Endothelial cell of umbilical vein (primary cell): ENCODE data around the gene SKA3. TPM values are rescaled to one million over a fixed set of nuclear protein-coding genes. Genes with fewer than 3 reads are reported as not detected.

Experiments used
- BruUV-seq: library from RNA; stranded (reverse); fragments of 400-500 nt; replicated peaks from 2 replicates; lab custom pipeline; 2021; lab: Mats Ljungman, UMichigan
- CTCF ChIA-PET: fragments of 300-600, 350-600 bp; sonication (Branson Sonifier 250); formaldehyde crosslinking; loops from one replicate; lab custom pipeline; 2021; ENCODE audit warnings: antibody characterized with exemption, inconsistent platforms; lab: Charles Lee
- POLR2A ChIA-PET: fragments of 300-600, 350-600 bp; sonication (Branson Sonifier 250); formaldehyde crosslinking; loops from one replicate; lab custom pipeline; 2021; ENCODE audit warnings: antibody characterized with exemption, inconsistent platforms; lab: Charles Lee
- DNase-seq: peaks from one replicate; pipeline ENCODE4 v3.0.0-alpha.2; 2011; ENCODE audit warnings: low read depth, low spot score
- FAIRE-seq: peaks from 2 replicates; lab custom pipeline; 2011; peaks lifted over from hg19 to GRCh38; lab: Jason Lieb, UNC
- H2AFZ ChIP-seq: 2 replicates; pipeline ENCODE4 v1.6.0; 2012; ENCODE audit warnings: low read depth, low read length, control low read depth, inconsistent platforms
- H3K27ac ChIP-seq: 2 replicates; pipeline ENCODE4 v1.5.1; 2011; ENCODE audit warnings: low read depth, mild to moderate bottlenecking, control low read depth, low read length, moderate library complexity; ENCODE audit not compliant: insufficient read depth
- H3K27me3 ChIP-seq, 2 experiments: 2 replicates each; pipeline versions ENCODE4 v1.6.0 to v1.6.1; 2011; ENCODE audit warnings: low read length in 2 of 2, mixed read lengths in 1 of 2; ENCODE audit not compliant: control insufficient read depth in 2 of 2, insufficient read depth in 2 of 2
- H3K36me3 ChIP-seq, 2 experiments: 2 replicates in 1 of 2; 3 replicates in 1 of 2; pipeline ENCODE4 v1.5.1; 2011; ENCODE audit warnings: low read length in 2 of 2, mild to moderate bottlenecking in 1 of 2, moderate library complexity in 1 of 2; ENCODE audit not compliant: control insufficient read depth in 2 of 2, insufficient read depth in 2 of 2; ENCODE audit errors: extremely low read depth in 1 of 2
- H3K4me1 ChIP-seq: 3 replicates; pipeline ENCODE4 v1.5.1; 2011; ENCODE audit warnings: mild to moderate bottlenecking, low read length; ENCODE audit not compliant: control insufficient read depth, insufficient read depth; ENCODE audit errors: extremely low read depth
- H3K4me2 ChIP-seq: 2 replicates; pipeline ENCODE4 v1.6.1; 2011; ENCODE audit warnings: low read length, control low read depth, mixed read lengths; ENCODE audit not compliant: insufficient read depth
- H3K4me3 ChIP-seq, 3 experiments: fragments of 200-600 bp in 1 of 3; sonication (generic), shearing (Covaris generic) in 1 of 3; replicated peaks in 1 of 3; 2 replicates each; pipeline ENCODE4 v1.5.1; 2011 to 2016; ENCODE audit warnings: control low read depth in 3 of 3, low read length in 3 of 3, mild to moderate bottlenecking in 2 of 3, inconsistent platforms in 1 of 3, low read depth in 1 of 3, moderate library complexity in 1 of 3; ENCODE audit not compliant: insufficient read depth in 1 of 3
- H3K79me2 ChIP-seq: 2 replicates; pipeline ENCODE4 v1.6.0; 2012; ENCODE audit warnings: low read length, inconsistent platforms; ENCODE audit not compliant: control insufficient read depth, insufficient read depth
- H3K9ac ChIP-seq: replicated peaks from 2 replicates; pipeline ENCODE3; 2011; ENCODE audit warnings: low read length, control low read depth; ENCODE audit not compliant: insufficient read depth; ENCODE audit errors: extremely low read depth
- H3K9me1 ChIP-seq: replicated peaks from 3 replicates; pipeline ENCODE4 v1.6.0; 2011; ENCODE audit warnings: mild to moderate bottlenecking, low read length; ENCODE audit not compliant: control insufficient read depth, insufficient read depth; ENCODE audit errors: extremely low read depth
- H3K9me3 ChIP-seq: replicated peaks from 2 replicates; pipeline ENCODE4 v1.5.1; 2012; ENCODE audit warnings: low read length, inconsistent platforms; ENCODE audit not compliant: control insufficient read depth, insufficient read depth
- H4K20me1 ChIP-seq: replicated peaks from 2 replicates; pipeline ENCODE3; 2011; ENCODE audit warnings: mild to moderate bottlenecking, low read length; ENCODE audit not compliant: control insufficient read depth, insufficient read depth; ENCODE audit errors: extremely low read depth
- CTCF ChIP-seq, 2 donors: IDR thresholded peaks; 1 replicate in 1 of 2; 2 replicates in 1 of 2; pipeline ENCODE4 v1.5.1; 2011; ENCODE audit warnings: low read length in 2 of 2, mild to moderate bottlenecking in 2 of 2, moderate library complexity in 2 of 2, control low read depth in 1 of 2, inconsistent platforms in 1 of 2, low read depth in 1 of 2; ENCODE audit not compliant: insufficient read depth in 1 of 2; ENCODE audit errors: extremely low read depth in 1 of 2
- EZH2 ChIP-seq: IDR thresholded peaks from 2 replicates; pipeline ENCODE4 v1.6.1; 2012; ENCODE audit warnings: borderline replicate concordance, low read depth, mild to moderate bottlenecking, moderate library complexity, low read length, inconsistent platforms; ENCODE audit not compliant: severe bottlenecking
- FOS ChIP-seq: IDR thresholded peaks from 2 replicates; pipeline ENCODE4 v1.6.1; 2011; ENCODE audit warnings: mild to moderate bottlenecking, low read length, moderate library complexity, borderline replicate concordance; ENCODE audit not compliant: insufficient read depth
- GATA2 ChIP-seq: IDR thresholded peaks from 2 replicates; pipeline ENCODE4 v1.7.0; 2011; ENCODE audit warnings: low read depth, mild to moderate bottlenecking, moderate library complexity, mixed read lengths, low read length; ENCODE audit not compliant: insufficient read length, insufficient read depth
- JUN ChIP-seq: IDR thresholded peaks from 2 replicates; pipeline ENCODE4 v1.6.1; 2011; ENCODE audit warnings: borderline replicate concordance, low read depth; ENCODE audit not compliant: insufficient read length, insufficient read depth
- MYC ChIP-seq: IDR thresholded peaks from one replicate; pipeline ENCODE4 v1.6.1; 2011; ENCODE audit warnings: mild to moderate bottlenecking, low read depth, low read length
- POLR2A ChIP-seq: IDR thresholded peaks from 2 replicates; pipeline ENCODE4 v1.6.1; 2012; ENCODE audit warnings: low read depth, mild to moderate bottlenecking, control low read depth, low read length
- POLR2AphosphoS5 ChIP-seq: IDR thresholded peaks from 2 replicates; pipeline ENCODE4 v1.6.1; 2012; ENCODE audit warnings: low read depth, mild to moderate bottlenecking, control low read depth, low read length, moderate library complexity; ENCODE audit not compliant: insufficient read depth
- dilution Hi-C: fragments of 300-500 bp; cut with MboI; formaldehyde crosslinking; loops from one replicate; pipeline ENCODE4 v1.15.0; 2019; ENCODE audit warnings: low sequenced_read_pairs; ENCODE audit not compliant: extremely low pct_ligation_motif_present
- intact Hi-C: fragments of 100-400 bp; cut with micrococcal nuclease; formaldehyde crosslinking; loops from one replicate; pipeline ENCODE4 v1.10.0; 2022
- polyA plus RNA-seq, 4 experiments: library from polyadenylated mRNA; depleted of rRNA in 3 of 4; stranded (reverse) in 3 of 4; unstranded in 1 of 4; fragments of >200 nt; gene quantifications; 2 replicates each; pipeline versions ENCODE4 v1.2.1 to v1.2.3, GENCODE V29; 2011 to 2012; ENCODE audit warnings: missing spikeins in 1 of 4
- total RNA-seq: library from RNA; stranded (reverse); gene quantifications from 2 replicates; pipeline ENCODE4 v1.2.3, GENCODE V29; 2021

SKA3 gene
- total and polyA plus RNA-seq, 2 donors (not counting 3 experiments of a cell fraction or from before 2014, with no cell fraction given): 9.4 to 28.7 TPM

DNA sequence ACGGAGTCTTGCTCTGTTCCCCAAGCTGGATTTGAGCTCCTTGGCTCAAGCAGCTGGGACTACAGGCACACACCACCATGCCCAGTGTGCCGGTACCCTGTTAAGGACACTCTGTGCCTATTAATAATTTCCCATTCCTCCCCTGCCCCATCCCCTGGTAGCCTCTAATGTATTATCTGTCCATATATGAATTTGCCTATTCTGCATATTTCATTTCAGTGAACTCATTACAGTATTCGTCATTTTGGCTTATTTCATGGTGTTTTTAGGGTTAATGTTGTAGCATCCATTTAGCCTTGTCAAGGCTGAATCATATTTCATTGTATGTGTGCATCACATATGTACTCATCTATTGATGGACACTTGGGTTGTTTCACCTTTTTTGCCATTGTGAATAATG lies 33.6 kb downstream of the SKA3 start:
- DNase-seq: no peak
- no peak overlapping the region for H3K9ac ChIP-seq
- H4K20me1 ChIP-seq: no peaks in the 10 kb centered on the region
- CTCF ChIA-PET: no interaction called here
- no peak overlapping the region for H3K4me2 ChIP-seq
- no peaks in the 10 kb centered on the region for H3K9me1 ChIP-seq
- peaks cover 48% of the 10 kb centered on the region for H3K79me2 ChIP-seq
- no peak overlapping the region for H3K27ac ChIP-seq
- POLR2A ChIA-PET: no interaction called here
- intact Hi-C loops: no loop called here
- H3K4me3 ChIP-seq: no peak overlapping the region
- no TSS peak for BruUV-seq
- H3K4me1 ChIP-seq: peaks cover 11% of the 10 kb centered on the region
- no peak for FAIRE-seq
- H3K27me3 ChIP-seq: no peaks in the 10 kb centered on the region
- no peaks in the 10 kb centered on the region for H3K9me3 ChIP-seq
- peaks cover 8 to 16% of the 10 kb centered on the region in 2 experiments for H3K36me3 ChIP-seq
- no peak overlapping the region for H2AFZ ChIP-seq
- dilution Hi-C loops: no loop called here
- TF ChIP-seq JUN: no peak
- TF ChIP-seq POLR2AphosphoS5: no peak
- TF ChIP-seq POLR2A: no peak
- no peak for TF ChIP-seq MYC
- no peak for TF ChIP-seq FOS
- no peak for TF ChIP-seq EZH2
- TF ChIP-seq CTCF (IDR thresholded peaks at IDR 0.05; ENCODE audit: extremely low read depth in 1 of 2, insufficient read depth in 1 of 2, low read depth in 1 of 2, low read length in 2 of 2): no peak
- TF ChIP-seq GATA2: no peak
